Stimulated activated CD4-positive, alpha-beta T cell treated with anti-CD3 and anti-CD28 coated beads, Interleukin-1b, Interleukin-23, amount 100 ng/mL, for 24 hours (primary cell): ENCODE data around the gene QSOX1.

Experiments used
- DNase-seq, 4 experiments: peaks; one replicate each; pipeline ENCODE4 v3.0.0-alpha.2; 2020; ENCODE audit warnings: low read depth in 4 of 4, low spot score in 1 of 4

QSOX1 gene

GRCh38 chr1:180210008-180210620 lies 55.4 kb downstream of the QSOX1 start:
- no peak for DNase-seq

DNA sequence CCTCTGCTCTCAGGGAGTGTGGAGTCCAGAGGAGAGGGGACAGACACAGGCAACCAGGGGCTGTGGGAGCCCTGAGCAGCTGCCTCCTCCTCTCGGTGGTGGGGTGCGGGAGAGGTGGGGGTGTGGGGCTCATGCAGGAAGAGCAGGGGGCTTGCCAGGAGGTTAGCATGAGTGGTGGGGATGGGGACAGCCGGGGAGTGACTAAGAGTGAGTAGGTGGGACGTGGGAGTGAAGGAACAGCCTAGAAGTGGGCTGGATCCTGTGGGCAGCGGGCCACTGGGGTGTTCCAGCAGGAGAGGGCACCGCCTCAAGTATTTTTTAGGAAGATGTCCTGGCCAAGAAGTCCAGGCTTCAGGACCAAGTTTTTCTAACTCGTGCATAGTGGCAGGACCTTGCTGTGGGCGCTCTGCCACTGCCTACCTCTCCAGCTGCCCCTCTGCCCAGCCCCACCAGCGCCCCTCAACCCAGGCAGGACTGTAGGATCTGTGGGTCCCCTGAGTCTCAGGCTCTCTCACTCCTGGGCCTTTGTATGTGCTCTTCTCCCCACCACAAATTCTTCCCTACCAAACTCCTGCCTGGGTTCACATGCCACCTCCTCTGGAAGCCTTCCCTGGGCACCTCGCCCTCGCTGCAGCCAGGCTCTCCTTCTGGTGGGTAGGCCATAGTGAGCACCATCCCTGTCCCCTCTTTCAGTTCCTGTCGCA lies 56.6 kb downstream of the QSOX1 start:
- DNase-seq: no peak

DNA sequence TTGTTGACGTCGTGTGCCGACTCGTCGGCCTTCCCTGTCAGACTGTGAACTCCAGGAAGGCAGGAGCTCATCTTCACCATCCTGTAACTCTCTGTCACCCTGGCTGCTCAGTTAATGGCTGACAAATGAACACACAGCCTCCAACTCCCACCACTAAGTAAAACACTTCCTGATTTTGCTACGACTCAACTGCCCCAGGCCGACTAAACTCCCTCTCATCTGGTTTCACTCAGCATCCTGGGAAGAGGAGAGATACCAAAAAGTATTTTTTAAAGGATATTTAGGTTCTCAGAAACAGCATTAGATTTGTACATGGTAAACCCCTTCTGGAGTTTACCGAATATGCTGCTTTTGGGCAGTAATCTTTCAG lies 57.2 kb downstream of the QSOX1 start:
- no peak for DNase-seq

DNA sequence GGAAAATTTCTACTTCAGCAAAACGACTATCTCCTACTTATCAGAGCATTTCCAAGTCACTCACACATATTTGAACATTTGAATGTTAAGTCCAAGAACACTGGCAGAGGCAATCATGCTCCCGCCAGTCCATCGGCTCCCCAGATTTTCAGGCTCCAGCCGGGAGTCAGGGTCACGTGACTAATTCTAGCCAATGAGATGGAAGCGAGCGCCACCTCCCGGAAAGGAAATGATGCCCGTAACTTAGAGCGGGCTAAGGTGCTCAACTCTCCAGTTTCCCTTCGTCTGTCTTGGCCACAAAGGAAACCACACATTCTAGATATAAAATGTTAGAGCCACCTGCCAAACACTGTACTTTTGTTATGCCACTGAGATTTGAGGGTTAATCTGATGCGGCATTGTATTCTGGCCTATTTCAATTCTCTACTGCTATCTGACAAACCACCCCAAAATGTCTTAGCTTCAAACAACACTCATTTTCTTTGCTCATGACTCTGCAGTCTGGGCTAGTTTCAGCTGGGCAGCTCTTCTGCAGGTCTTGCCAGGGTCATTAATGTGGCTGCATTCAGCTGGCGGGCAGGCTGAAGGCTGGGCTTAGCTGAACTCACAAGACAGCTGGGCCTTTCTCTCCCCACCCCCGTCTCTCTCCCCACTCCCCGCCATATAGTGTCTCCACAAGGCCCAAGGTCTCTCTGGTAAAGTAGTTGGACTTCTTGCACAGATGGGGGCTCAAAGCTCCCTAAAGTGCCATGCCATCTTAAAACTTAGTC lies 58.9 kb downstream of the QSOX1 start:
- DNase-seq: peak in 1 of 4 experiments; percentile 34

GRCh38 chr1:180215856-180216625 lies 61.4 kb downstream of the QSOX1 start:
- no peak for DNase-seq

GRCh38 chr1:180217006-180217405 lies 62.3 kb downstream of the QSOX1 start:
- DNase-seq: no peak

- DNase-seq: no peak
Observed at GRCh38 chr1:180218806-180219765, 64.4 kb downstream of the QSOX1 start.

- DNase-seq: no peak
Observed at GRCh38 chr1:180219776-180220175, 65.1 kb downstream of the QSOX1 start.

GRCh38 chr1:180221462-180221861 lies 66.8 kb downstream of the QSOX1 start:
- DNase-seq: no peak

DNA sequence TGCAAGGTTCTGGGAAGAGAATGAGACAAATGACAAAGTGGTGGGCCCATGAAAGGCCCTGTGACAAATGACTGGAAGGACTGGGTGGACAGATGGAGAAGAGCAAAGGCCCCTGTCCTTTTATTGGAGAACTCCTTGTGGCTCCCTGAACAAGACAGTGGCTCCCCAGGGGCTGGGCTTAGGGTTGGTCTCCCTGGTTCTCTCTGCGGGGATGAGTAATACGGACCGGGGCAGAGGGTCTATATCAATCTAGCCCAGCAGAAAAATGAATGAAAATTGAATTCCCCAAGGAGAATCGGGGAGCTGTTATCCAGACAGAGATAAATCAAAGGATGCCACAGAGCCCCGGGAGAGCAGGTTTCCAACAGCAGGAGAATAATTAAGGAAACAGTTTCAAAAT lies 70.2 kb downstream of the QSOX1 start:
- DNase-seq: no peak

- no peak for DNase-seq
Observed at GRCh38 chr1:180225403-180225802, 70.7 kb downstream of the QSOX1 start.

DNA sequence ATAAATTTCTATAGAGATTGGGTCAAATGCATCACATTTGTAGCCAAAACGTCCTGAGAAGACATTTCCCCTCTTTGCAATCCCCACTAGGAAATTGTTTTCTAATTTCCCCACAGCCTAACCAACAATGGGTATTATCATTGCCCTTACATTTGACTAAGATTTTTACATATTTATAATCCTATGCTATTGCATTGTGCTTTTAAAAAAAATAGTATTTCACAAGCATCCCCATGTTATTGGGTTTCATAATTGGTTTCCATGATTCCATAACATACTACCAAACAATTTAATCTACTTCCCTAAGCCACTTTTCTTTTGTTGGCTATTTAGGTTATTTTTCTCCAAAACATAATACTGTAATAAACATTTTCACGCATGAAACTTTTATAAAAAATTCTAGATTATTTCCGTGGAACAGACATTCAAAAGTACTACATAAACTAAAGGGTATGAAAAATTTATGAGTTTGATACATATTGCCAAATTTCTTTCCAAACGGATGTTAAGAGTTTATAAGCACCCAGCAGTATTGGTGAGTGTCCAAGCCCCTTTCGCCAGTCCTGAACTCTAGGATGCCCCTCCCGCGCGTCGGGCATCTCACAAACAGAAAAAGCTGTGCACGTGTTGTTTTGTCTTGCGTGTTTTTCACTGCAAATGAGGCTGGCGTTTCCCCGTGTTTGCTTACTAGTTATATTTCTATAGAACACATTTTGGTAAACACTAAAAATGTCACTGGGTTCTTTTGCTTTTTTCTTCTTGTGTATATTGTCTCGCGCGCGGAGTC lies 73.4 kb downstream of the QSOX1 start:
- DNase-seq: no peak

DNA sequence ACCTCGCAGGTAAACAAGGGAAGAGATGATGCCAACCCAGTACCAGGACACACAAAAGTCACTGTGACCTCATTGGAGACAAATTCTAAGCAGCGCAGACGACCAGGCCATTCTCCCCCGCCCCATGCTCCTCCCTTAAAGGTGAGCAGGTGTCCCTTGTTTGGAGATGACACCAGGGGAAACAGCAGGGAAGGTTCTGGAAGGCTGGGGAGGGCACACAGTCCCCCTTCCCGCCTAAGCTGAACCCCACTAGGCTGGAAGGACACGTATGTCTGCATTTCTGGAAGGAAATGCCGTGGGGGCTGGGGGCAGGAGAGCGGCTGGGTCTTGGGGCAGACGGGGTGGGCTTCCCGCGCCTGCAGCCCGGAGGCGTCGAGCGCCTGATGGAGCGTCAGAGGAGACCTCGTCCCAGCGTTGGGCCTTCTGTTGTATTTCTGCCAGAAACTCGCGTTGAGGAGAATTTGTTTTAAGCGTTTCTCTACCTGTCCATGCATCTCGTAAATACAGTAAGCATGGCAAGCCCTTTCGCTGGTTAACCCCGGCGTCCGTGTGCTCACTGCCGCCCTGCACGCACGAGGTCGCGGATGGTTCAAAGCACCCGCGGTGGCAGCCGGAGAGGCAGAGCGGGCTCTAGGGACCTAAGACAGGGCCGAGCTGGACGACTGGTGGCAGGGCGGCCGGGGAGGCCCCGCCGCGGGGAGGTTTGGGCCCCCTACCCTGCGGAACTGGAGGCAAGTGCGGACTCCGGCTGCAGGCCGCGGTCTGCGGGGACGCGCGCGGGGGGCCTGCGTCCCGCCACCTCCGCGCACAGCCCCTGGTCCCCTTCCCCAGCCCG lies 74.2 kb downstream of the QSOX1 start:
- no peak for DNase-seq

DNA sequence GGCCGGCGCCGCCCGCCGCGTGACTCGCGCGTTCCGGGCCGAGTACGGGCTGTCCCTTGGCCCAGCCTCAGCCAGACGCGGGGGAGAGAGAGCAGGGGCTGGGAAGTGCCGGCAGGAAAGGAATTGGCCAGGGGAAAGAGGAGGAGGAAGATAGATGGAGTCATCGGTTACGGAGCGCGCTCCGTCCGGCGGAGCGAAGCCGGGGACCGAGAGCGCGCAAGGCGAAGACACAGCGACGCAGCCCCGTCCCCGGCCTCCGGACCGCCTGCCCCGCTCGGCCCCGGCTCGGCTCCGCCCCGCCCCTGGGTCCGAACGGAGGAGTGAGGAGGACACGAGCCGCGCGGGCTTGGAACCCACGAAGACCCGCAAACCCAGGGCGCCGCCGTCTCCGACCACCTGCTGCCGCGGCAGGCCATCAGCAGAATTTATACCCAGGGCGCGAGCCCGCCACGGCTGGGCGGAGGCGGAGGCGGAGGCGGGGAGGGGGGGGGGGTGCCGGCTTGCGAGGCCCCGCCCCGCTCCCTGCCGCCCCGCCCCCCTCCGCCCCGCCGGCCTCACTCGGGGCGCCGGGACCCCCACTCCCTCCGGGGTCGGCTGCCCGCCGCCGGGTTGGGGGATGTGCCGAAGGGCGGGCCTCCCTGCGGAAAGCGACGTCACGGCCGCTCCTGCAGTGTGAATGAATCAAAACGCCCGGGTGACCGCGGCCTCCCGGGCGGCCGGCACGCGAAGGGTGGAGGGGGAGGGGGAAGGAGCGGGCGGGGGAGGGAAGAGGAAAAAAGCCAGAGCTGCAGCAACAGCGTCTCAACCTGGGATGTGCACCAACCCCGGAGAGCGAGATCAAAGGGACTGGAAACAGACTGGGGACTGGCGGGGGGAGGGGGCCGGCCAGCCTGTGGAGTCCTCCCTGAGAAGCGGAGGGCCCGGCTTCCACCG lies 75.1 kb downstream of the QSOX1 start, which contains the start of gene LHX4:
TSS of gene LHX4 (plus strand) at position 782 of the 933 bp plus-strand sequence. CDS start 266 bp downstream, outside the sequence.
- no peak for DNase-seq

- DNase-seq: no peak
Observed at GRCh38 chr1:180230416-180230790, 75.7 kb downstream of the QSOX1 start.

- no peak for DNase-seq
Observed at GRCh38 chr1:180230791-180231505, 76.3 kb downstream of the QSOX1 start.

GRCh38 chr1:180231506-180231921 lies 76.8 kb downstream of the QSOX1 start:
- DNase-seq: no peak
